PC-3 (cell line): ENCODE data around the gene DLST. TPM values are rescaled to one million over a fixed set of nuclear protein-coding genes. Genes with fewer than 3 reads are reported as not detected.

Experiments
- ATAC-seq: fragments of 200-7000 bp; cut with Tn5 transposase; 2 replicates; pipeline ENCODE4 v1.9.1; 2020; ENCODE audit warnings: mild to moderate bottlenecking, moderate library complexity
- BruUV-seq: library from RNA; stranded (reverse); fragments of 400-500 nt; replicated peaks from 2 replicates; lab custom pipeline; 2021; lab: Mats Ljungman, UMichigan
- CTCF ChIA-PET: fragments of 300-600 bp; sonication (Branson Sonifier 250); formaldehyde crosslinking; loops from one replicate; lab custom pipeline; 2022; ENCODE audit warnings: antibody characterized with exemption; lab: Charles Lee
- POLR2A ChIA-PET: fragments of 300-600 bp; sonication (Branson Sonifier 250); formaldehyde crosslinking; loops from one replicate; lab custom pipeline; 2022; ENCODE audit warnings: antibody characterized with exemption; ENCODE audit not compliant: unreplicated experiment; lab: Charles Lee
- DNase-seq: peaks from one replicate; pipeline ENCODE4 v3.0.0-alpha.2; 2015
- H2AFZ ChIP-seq: fragments of 300-600 bp; sonication (generic); 2 replicates; pipeline ENCODE4 v1.6.0; 2016; ENCODE audit warnings: antibody characterized with exemption, low read length
- H3F3A ChIP-seq: fragments of 300-600 bp; sonication (generic); one replicate; pipeline ENCODE4 v1.6.0; 2017; ENCODE audit warnings: antibody characterized with exemption, low read length, control low read depth, mild to moderate bottlenecking; ENCODE audit not compliant: unreplicated experiment
- H3K27ac ChIP-seq: fragments of 300-600 bp; sonication (generic); 2 replicates; pipeline ENCODE4 v1.5.1; 2016; ENCODE audit warnings: mild to moderate bottlenecking, low read length
- H3K27me3 ChIP-seq: fragments of 300-600 bp; sonication (generic); 2 replicates; pipeline ENCODE4 v1.6.1; 2016; ENCODE audit warnings: low read length, mixed read lengths
- H3K36me3 ChIP-seq: fragments of 300-600 bp; sonication (generic); 2 replicates; pipeline ENCODE4 v1.6.1; 2016; ENCODE audit warnings: low read depth, mixed run types, low read length, mixed read lengths
- H3K4me1 ChIP-seq: fragments of 300-600 bp; sonication (generic); 2 replicates; pipeline ENCODE4 v1.5.1; 2016; ENCODE audit warnings: low read length; ENCODE audit not compliant: insufficient read depth
- H3K4me2 ChIP-seq: fragments of 300-600 bp; sonication (generic); 2 replicates; pipeline ENCODE4 v1.6.0; 2016; ENCODE audit warnings: low read length
- H3K4me3 ChIP-seq: fragments of 300-600 bp; sonication (generic); 2 replicates; pipeline ENCODE4 v1.5.1; 2016; ENCODE audit warnings: mild to moderate bottlenecking, low read length, mixed read lengths
- H3K79me2 ChIP-seq: fragments of 300-600 bp; sonication (generic); 2 replicates; pipeline ENCODE4 v1.6.1; 2017; ENCODE audit warnings: low read length, mixed read lengths
- H3K9ac ChIP-seq: fragments of 300-600 bp; sonication (generic); 2 replicates; pipeline ENCODE4 v1.6.0; 2016; ENCODE audit warnings: mild to moderate bottlenecking, low read length
- H3K9me2 ChIP-seq: fragments of 300-600 bp; sonication (generic); replicated peaks from 2 replicates; pipeline ENCODE4 v1.6.1; 2016; ENCODE audit warnings: mixed run types, low read length, mixed read lengths
- H3K9me3 ChIP-seq: fragments of 300-600 bp; sonication (generic); 2 replicates; pipeline ENCODE4 v1.6.1; 2016; ENCODE audit warnings: low read length, mixed read lengths
- H4K20me1 ChIP-seq: fragments of 300-600 bp; sonication (generic); 2 replicates; pipeline ENCODE4 v1.6.1; 2016; ENCODE audit warnings: low read length, mixed read lengths
- CTCF ChIP-seq: fragments of 300-600 bp; sonication (generic); conservative IDR thresholded peaks from 2 replicates; pipeline ENCODE4 v1.5.1; 2017; ENCODE audit warnings: antibody characterized with exemption, low read depth, mild to moderate bottlenecking, low read length
- EZH2 ChIP-seq: fragments of 300-600 bp; sonication (generic); IDR thresholded peaks from one replicate; pipeline ENCODE4 v1.6.1; 2017; ENCODE audit warnings: antibody characterized with exemption, mild to moderate bottlenecking, low read length; ENCODE audit not compliant: unreplicated experiment
- EZH2phosphoT487 ChIP-seq: fragments of 300-600 bp; sonication (generic); IDR thresholded peaks from 2 replicates; pipeline ENCODE4 v1.6.1; 2018; ENCODE audit warnings: mild to moderate bottlenecking, antibody characterized with exemption, low read length, borderline replicate concordance
- intact Hi-C: fragments of 100-400 bp; cut with micrococcal nuclease; formaldehyde crosslinking; loops from 2 replicates; pipeline ENCODE4 v1.9.0; 2023
- total RNA-seq: library from RNA; depleted of rRNA; stranded (reverse); fragments of >200 nt; gene quantifications from 2 replicates; pipeline ENCODE4 v1.2.3, GENCODE V29; 2014

Gene DLST
- total RNA-seq, 1 experiment from 2014 or later = 56.9 TPM

GRCh38 chr14:74902941-74903705 lies 21.4 kb downstream of the DLST start:
- H3K79me2 ChIP-seq = no peaks in the 10 kb centered on the region
- H4K20me1 ChIP-seq = no peaks in the 10 kb centered on the region
- ATAC-seq = no peak
- TSS peak; percentile 36 for BruUV-seq
- H3K9ac ChIP-seq = no peak overlapping the region
- no peaks in the 10 kb centered on the region for H3K9me2 ChIP-seq
- H3K4me3 ChIP-seq = no peak overlapping the region
- H2AFZ ChIP-seq = no peak overlapping the region
- no peaks in the 10 kb centered on the region for H3F3A ChIP-seq
- H3K9me3 ChIP-seq = no peaks in the 10 kb centered on the region
- intact Hi-C loops = no loop called here
- no peak overlapping the region for H3K27ac ChIP-seq
- H3K4me1 ChIP-seq = no peaks in the 10 kb centered on the region
- CTCF ChIA-PET = no interaction called here
- H3K27me3 ChIP-seq = no peaks in the 10 kb centered on the region
- no peak for DNase-seq
- no peak overlapping the region for H3K4me2 ChIP-seq
- peaks cover 53% of the 10 kb centered on the region for H3K36me3 ChIP-seq
- POLR2A ChIA-PET = no interaction called here
- TF ChIP-seq EZH2phosphoT487 (no peak), CTCF (no peak), EZH2 (no peak)

- H3K79me2 ChIP-seq = no peaks in the 10 kb centered on the region
- no peak for TF ChIP-seq EZH2
- TF ChIP-seq CTCF = no peak
- TF ChIP-seq EZH2phosphoT487 = no peak
- no peaks in the 10 kb centered on the region for H3K27me3 ChIP-seq
- no peak for DNase-seq
- H3K4me2 ChIP-seq = no peak overlapping the region
- H4K20me1 ChIP-seq = no peaks in the 10 kb centered on the region
- no peaks in the 10 kb centered on the region for H3F3A ChIP-seq
- POLR2A ChIA-PET = no interaction called here
- H2AFZ ChIP-seq = no peak overlapping the region
- H3K9ac ChIP-seq = no peak overlapping the region
- H3K9me3 ChIP-seq = no peaks in the 10 kb centered on the region
- no peak overlapping the region for H3K4me3 ChIP-seq
- CTCF ChIA-PET = interaction anchor here (0.5 to 2.3 kb wide), 5 partner anchors 27 to 45 kb away, joined by 3 to 56 read pairs (median 4); no protein-coding TSS in a partner anchor
- H3K9me2 ChIP-seq = no peaks in the 10 kb centered on the region
- no peak overlapping the region for H3K27ac ChIP-seq
- peak; percentile 11 for ATAC-seq
- intact Hi-C loops = loop anchor here (1.0 kb wide), 1 partner anchor 44 kb away; no protein-coding TSS in a partner anchor
- no peaks in the 10 kb centered on the region for H3K4me1 ChIP-seq
- H3K36me3 ChIP-seq = peaks cover 36% of the 10 kb centered on the region
- BruUV-seq = no TSS peak
These were observed 23.2 kb downstream of the DLST start for GRCh38 chr14:74904635-74905503.
